Adipose tissue (tissue), 3 donors: ENCODE results near the gene MRC2. TPM values are rescaled to one million over a fixed set of nuclear protein-coding genes. Genes with fewer than 3 reads are reported as not detected.

Experiments used
- H3K27ac ChIP-seq: one replicate; pipeline ENCODE4 v1.5.1; 2013; ENCODE audit warnings: low read depth, low read length
- WGBS, 3 donors: extraction: QIAGEN DNeasy Blood & Tissue Kit; methylation state at CpG; one replicate each; pipeline ENCODE4 v1.1.7; 2013; 5-methylcytosine and 5-hydroxymethylcytosine counted together
- polyA plus RNA-seq, 3 donors: library from polyadenylated mRNA; stranded (reverse); fragments of 200-250 nt; gene quantifications; one replicate each; pipeline ENCODE4 v1.2.3, GENCODE V29; 2013
- donor health status: healthy with polysubstance abuse.
- donor health status: Bipolar disorder and iron deficiency.
- donor health status: healthy.

The MRC2 gene
- polyA plus RNA-seq, 3 donors: 4.1 to 52.2 (median 14.5) TPM

GRCh38 chr17:62720126-62720850 lies 92.8 kb downstream of the MRC2 start:
- 87 to 93% (median 88%) methylated on average over 3 of the region's 3 CpGs for WGBS, 3 donors
- H3K27ac ChIP-seq: no peak overlapping the region

DNA sequence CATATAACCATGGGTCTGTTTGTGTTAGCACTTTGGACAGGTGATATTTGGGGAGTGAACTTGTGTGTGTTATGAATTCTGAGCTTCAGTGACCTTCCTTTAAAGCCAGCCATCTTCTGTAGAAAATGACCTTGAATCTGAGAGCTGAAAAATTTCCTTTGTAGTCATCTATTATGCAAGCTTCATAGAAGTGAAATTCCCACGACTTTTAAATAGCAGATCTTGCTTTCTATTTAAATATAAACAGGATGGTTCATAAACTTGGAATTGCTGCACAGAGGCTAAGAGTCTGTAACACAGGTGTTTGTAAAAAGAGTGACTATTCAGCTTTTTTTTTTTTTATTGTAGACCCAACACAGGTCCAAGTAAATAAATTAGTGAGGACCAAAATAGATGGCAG lies 95.2 kb downstream of the MRC2 start:
- no peak overlapping the region for H3K27ac ChIP-seq
- 15 to 28% (median 26%) methylated on average over 1 of the region's 1 CpG for WGBS, 3 donors

GRCh38 chr17:62723842-62724241 lies 96.4 kb downstream of the MRC2 start:
- 73 to 84% (median 80%) methylated on average over 7 of the region's 7 CpGs for WGBS, 3 donors
- no peak overlapping the region for H3K27ac ChIP-seq

DNA sequence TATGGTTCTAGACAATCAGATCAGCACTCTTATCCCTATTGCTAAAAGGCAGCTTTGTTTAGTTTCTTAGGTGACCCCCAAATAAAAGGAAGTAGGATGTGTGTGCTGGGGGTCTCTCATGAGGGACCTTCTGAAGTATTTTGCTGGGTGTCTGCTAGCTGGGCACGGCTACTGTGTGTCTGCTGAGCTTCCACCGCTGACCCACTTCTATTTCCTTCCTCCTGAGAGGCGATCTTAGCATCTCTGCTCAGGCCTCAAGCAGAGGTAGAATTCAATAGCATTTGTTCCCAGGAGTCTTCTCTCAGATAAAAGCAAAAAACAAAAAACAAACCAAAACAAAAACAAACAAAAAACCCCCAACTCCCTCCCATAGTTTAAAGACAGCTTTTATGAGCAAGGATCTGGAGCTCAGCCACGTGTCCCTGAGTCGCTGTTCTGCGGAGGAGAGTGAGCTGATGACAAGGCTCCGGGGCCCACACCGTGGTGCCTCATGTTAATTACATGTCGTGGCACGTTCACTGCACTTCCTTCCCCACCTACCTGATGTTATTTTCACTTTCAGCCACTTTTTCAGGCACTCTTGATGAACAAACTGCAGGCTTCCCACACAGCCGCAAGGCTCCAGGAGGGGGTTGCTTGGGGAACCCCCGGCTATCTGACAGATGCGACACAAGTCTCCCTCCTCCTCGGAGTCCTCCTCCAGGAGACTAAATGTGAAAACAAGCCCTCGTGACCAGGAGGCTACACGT lies 97.1 kb downstream of the MRC2 start:
- no peak overlapping the region for H3K27ac ChIP-seq
- WGBS, 3 donors: 36 to 58% (median 46%) methylated on average over 16 of the region's 16 CpGs

DNA sequence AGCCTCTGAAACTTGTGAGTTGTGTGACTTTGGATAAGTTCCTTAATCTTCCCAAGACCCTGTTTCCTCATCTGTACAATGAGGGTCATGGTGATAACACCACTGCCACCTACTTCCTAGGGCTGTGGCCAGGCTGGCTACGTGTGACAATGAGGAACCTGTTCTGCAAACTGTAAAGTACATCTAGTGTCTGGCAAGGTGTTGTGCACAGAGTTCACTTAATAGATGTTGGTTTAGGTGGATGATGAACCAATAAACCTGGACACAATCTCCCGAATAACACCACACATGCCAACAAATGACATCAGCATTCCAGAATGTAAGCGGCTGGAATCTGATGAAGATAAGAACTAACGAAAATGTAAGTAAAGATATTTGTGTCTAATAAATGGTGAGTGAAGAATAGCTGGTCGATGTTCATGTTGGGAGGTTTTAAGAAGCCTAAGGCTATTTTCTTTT lies 98.3 kb downstream of the MRC2 start:
- no peak overlapping the region for H3K27ac ChIP-seq
- WGBS, 3 donors: 37 to 56% (median 46%) methylated on average over 5 of the region's 5 CpGs

- no peak overlapping the region for H3K27ac ChIP-seq
- 56 to 76% (median 57%) methylated on average over 6 of the region's 6 CpGs for WGBS, 3 donors
Measured at GRCh38 chr17:62727916-62728672, 100.6 kb downstream of the MRC2 start.

- no peak overlapping the region for H3K27ac ChIP-seq
- WGBS, 3 donors: 76 to 93% (median 90%) methylated on average over 5 of the region's 5 CpGs
Measured at GRCh38 chr17:62732125-62732524, 104.7 kb downstream of the MRC2 start.

DNA sequence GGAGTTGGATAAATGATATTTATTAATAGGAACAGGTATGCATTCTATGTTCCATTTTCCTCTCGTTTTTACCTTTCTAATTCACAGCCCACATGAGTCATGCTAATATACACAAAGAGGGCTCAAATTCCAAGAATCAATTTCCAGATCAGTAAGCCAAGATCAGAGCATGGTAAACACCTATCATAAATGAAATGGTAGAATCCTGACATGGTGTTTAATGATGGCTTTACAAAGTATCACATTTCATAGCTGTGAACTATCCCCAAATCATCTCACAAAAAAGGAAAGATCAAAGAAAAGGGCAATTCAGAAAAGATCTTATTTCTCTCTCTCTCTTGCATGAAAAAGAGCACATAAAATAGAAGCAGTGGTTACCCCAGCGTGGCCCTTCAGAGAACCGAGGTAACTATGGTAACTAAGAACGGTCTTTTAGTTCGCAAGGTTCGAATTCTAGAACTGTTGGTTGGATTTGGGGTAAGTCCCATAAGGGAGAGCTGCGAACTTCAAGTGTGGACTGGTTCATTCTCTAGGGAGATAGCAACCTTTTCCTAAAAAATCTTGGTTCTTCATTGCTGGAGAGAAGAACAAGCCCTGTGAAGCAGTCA lies 107.7 kb downstream of the MRC2 start:
- 71 to 87% (median 85%) methylated on average over 7 of the region's 7 CpGs for WGBS, 3 donors
- no peak overlapping the region for H3K27ac ChIP-seq

- 75 to 86% (median 84%) methylated on average over 8 of the region's 8 CpGs for WGBS, 3 donors
- H3K27ac ChIP-seq: no peak overlapping the region
Measured at GRCh38 chr17:62737513-62737912, 110.0 kb downstream of the MRC2 start.

- WGBS, 3 donors: 84 to 96% (median 96%) methylated on average over 9 of the region's 9 CpGs
- no peak overlapping the region for H3K27ac ChIP-seq
Measured at GRCh38 chr17:62738281-62738680, 110.8 kb downstream of the MRC2 start.

- no peak overlapping the region for H3K27ac ChIP-seq
- 85 to 91% (median 88%) methylated on average over 16 of the region's 16 CpGs for WGBS, 3 donors
Measured at GRCh38 chr17:62739645-62740388, 112.3 kb downstream of the MRC2 start.

DNA sequence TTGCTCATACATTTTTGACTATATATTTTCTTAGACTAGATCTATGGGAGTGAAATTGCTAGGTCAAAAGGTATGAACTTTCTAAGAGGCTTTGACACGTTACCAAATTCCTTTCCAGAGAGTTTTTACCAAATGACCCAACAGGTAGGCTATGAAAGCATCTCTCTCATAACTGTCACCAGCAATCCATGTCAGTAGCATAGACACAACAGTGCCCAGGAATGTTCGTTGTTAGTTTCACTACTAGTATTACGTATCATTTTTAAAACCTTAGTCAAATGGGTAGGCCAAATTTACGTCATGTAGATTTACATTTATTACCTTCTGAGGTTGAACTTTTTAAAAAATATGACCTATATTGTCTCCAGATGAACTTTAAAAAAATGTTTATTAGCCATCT lies 113.8 kb downstream of the MRC2 start:
- 90 to 92% (median 91%) methylated on average over 4 of the region's 4 CpGs for WGBS, 3 donors

More for the DNA sequence above, 113.8 kb downstream of the MRC2 start:
- no peak overlapping the region for H3K27ac ChIP-seq

Other genes starting within 250 kb of the MRC2 start
- gene EFCAB3, start 247.1 kb upstream of the MRC2 start, polyA plus RNA-seq: not detected
- gene METTL2A, start 203.8 kb upstream of the MRC2 start, polyA plus RNA-seq: 10 to 100 TPM in 1 of 3 donors, 1 to 10 TPM in 2; 8.8 to 11.2 (median 9.7) TPM
- gene TLK2, start 148.8 kb upstream of the MRC2 start, polyA plus RNA-seq: 10 to 100 TPM in 2 of 3 donors, 1 to 10 TPM in 1; 9.1 to 31.9 (median 15.1) TPM
- gene MARCHF10, start 180.6 kb downstream of the MRC2 start, polyA plus RNA-seq: under 1 TPM in 2 of 3 donors, not detected in 1; 0.04 to 0.08 TPM